Right lobe of liver (tissue), 4 donors: ENCODE data around the gene ARL3.

Experiments used
- POLR2A ChIP-seq: fragments of 450-650 bp; IDR thresholded peaks from one replicate; pipeline ENCODE4 v1.6.1; 2017; ENCODE audit warnings: antibody characterized with exemption, mild to moderate bottlenecking
- TF ChIP-seq, protein P1 (sequence below), 4 donors: fragments of 200-600 bp in 3 of 4; fragments of 450-650 bp in 1 of 4; IDR thresholded peaks; one replicate each; pipeline versions ENCODE4 v1.5.1 to v1.8.0; 2016 to 2022; ENCODE audit warnings: antibody characterized with exemption in 4 of 4, mild to moderate bottlenecking in 2 of 4
- donor health status: DM: no; HTN: no; CAD: no.
- donor health status: DM: no; HTN: no; CAD: no.
- donor health status: DM: no; HTN: yes; CAD: no.

DNA sequence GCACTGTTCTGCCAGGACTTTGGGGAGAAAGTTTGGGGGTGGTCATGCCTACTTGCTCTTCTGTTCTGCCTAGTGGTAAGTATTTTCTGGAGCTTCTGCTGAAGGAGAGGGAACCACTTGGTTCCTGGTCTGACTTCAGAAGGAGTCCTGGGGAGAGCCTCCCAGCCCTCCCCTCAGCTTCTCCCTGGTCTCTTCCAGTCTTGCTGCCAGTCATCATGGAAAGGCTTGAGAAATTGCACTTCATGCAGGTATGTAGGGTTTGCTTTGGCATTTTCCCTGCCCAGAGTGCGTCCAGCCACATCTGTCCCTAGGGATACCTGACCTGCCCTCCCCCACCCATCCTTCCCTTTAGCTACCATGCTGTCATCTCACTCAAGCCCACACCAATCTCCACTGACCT, 18.5 kb upstream of the ARL3 start:
- TF ChIP-seq, protein P1, sequence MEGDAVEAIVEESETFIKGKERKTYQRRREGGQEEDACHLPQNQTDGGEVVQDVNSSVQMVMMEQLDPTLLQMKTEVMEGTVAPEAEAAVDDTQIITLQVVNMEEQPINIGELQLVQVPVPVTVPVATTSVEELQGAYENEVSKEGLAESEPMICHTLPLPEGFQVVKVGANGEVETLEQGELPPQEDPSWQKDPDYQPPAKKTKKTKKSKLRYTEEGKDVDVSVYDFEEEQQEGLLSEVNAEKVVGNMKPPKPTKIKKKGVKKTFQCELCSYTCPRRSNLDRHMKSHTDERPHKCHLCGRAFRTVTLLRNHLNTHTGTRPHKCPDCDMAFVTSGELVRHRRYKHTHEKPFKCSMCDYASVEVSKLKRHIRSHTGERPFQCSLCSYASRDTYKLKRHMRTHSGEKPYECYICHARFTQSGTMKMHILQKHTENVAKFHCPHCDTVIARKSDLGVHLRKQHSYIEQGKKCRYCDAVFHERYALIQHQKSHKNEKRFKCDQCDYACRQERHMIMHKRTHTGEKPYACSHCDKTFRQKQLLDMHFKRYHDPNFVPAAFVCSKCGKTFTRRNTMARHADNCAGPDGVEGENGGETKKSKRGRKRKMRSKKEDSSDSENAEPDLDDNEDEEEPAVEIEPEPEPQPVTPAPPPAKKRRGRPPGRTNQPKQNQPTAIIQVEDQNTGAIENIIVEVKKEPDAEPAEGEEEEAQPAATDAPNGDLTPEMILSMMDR (IDR thresholded peaks at IDR 0.05), result no peak
- TF ChIP-seq POLR2A, result no peak
